HCT116 (cell line): ENCODE measurements around the gene TANGO6. TPM values are rescaled to one million over a fixed set of nuclear protein-coding genes. Genes with fewer than 3 reads are reported as not detected.

Source experiments
- ATAC-seq: fragments of 200-7000 bp; cut with Tn5 transposase; 2 replicates; pipeline ENCODE4 v1.9.1; 2020; ENCODE audit warnings: mild to moderate bottlenecking, moderate library complexity
- BruUV-seq: library from RNA; stranded (reverse); fragments of 400-500 nt; replicated peaks from 2 replicates; lab custom pipeline; 2021; lab: Mats Ljungman, UMichigan
- CTCF ChIA-PET: fragments of 300-600 bp; sonication (Branson Sonifier 250); formaldehyde crosslinking; loops from one replicate; lab custom pipeline; 2021; ENCODE audit warnings: antibody characterized with exemption; lab: Charles Lee
- POLR2A ChIA-PET: fragments of 300-600, 350-600 bp; sonication (Branson Sonifier 250); formaldehyde crosslinking; loops from one replicate; lab custom pipeline; 2021; ENCODE audit warnings: antibody characterized with exemption; lab: Charles Lee
- RAD21 ChIA-PET, 2 experiments: fragments of 300-600 bp; sonication (Branson Sonifier 250); formaldehyde crosslinking; loops; one replicate each; lab custom pipeline; 2023; ENCODE audit warnings: low total read pairs in 2 of 2; ENCODE audit not compliant: uncharacterized antibody in 2 of 2, unreplicated experiment in 2 of 2, low non-redundant PET in 1 of 2; lab: Charles Lee
- DNase-seq: peaks from one replicate; pipeline ENCODE4 v3.0.0-alpha.2; 2010; ENCODE audit warnings: low read depth, low spot score
- H2AFZ ChIP-seq: fragments of 200-600 bp; shearing (Covaris generic), sonication (generic); 2 replicates; pipeline ENCODE4 v1.6.1; 2017; ENCODE audit warnings: low read depth, mixed run types, mixed read lengths, antibody characterized with exemption, low read length; ENCODE audit not compliant: poor library complexity, severe bottlenecking
- H3K27ac ChIP-seq: 2 replicates; pipeline ENCODE4 v1.5.1; 2012; ENCODE audit warnings: low read depth, low read length
- H3K27me3 ChIP-seq: fragments of 200-600 bp; sonication (generic); 2 replicates; pipeline ENCODE4 v1.6.1; 2016; ENCODE audit warnings: mixed run types, low read length, mixed read lengths; ENCODE audit not compliant: insufficient read depth
- H3K36me3 ChIP-seq, 2 experiments: fragments of 200-500 bp in 1 of 2; fragments of 200-600 bp in 1 of 2; sonication (Bioruptor generic) in 1 of 2; sonication (generic) in 1 of 2; 2 replicates each; pipeline versions ENCODE4 v1.5.1 to v1.6.1; 2014 to 2016; ENCODE audit warnings: low read length in 2 of 2, inconsistent platforms in 1 of 2, mixed read lengths in 1 of 2, mixed run types in 1 of 2; ENCODE audit not compliant: insufficient read depth in 2 of 2, control insufficient read depth in 1 of 2
- H3K4me1 ChIP-seq, 2 experiments: fragments of 200-600 bp in 1 of 2; sonication (generic) in 1 of 2; 2 replicates each; pipeline versions ENCODE4 v1.5.1 to v1.6.1; 2012 to 2017; ENCODE audit warnings: low read length in 2 of 2, inconsistent platforms in 1 of 2, mild to moderate bottlenecking in 1 of 2, mixed read lengths in 1 of 2, mixed run types in 1 of 2, moderate library complexity in 1 of 2; ENCODE audit not compliant: insufficient read depth in 2 of 2, control insufficient read depth in 1 of 2
- H3K4me2 ChIP-seq: fragments of 200-600 bp; sonication (generic); 2 replicates; pipeline ENCODE4 v1.6.1; 2017; ENCODE audit warnings: mixed run types, low read length, mixed read lengths
- H3K4me3 ChIP-seq, 2 experiments: fragments of 200-600 bp in 1 of 2; sonication (generic) in 1 of 2; replicated peaks in 1 of 2; 2 replicates each; pipeline ENCODE4 v1.5.1; 2011 to 2016; ENCODE audit warnings: low read length in 2 of 2, control low read depth in 1 of 2, low read depth in 1 of 2, mild to moderate bottlenecking in 1 of 2, mixed read lengths in 1 of 2, mixed run types in 1 of 2
- H3K79me2 ChIP-seq: fragments of 200-600 bp; sonication (generic); 2 replicates; pipeline ENCODE4 v1.6.1; 2017; ENCODE audit warnings: mild to moderate bottlenecking, mixed run types, low read length, moderate library complexity, mixed read lengths; ENCODE audit not compliant: insufficient read depth
- H3K9ac ChIP-seq: fragments of 200-600 bp; sonication (generic); 2 replicates; pipeline ENCODE4 v1.6.1; 2016; ENCODE audit warnings: low read length, mixed read lengths
- H3K9me2 ChIP-seq: fragments of 200-600 bp; sonication (generic), shearing (Covaris generic); 2 replicates; pipeline ENCODE4 v1.6.1; 2017; ENCODE audit warnings: mixed run types, mild to moderate bottlenecking, moderate library complexity; ENCODE audit not compliant: insufficient read depth
- H3K9me3 ChIP-seq, 2 experiments: fragments of 200-500 bp in 1 of 2; fragments of 200-600 bp in 1 of 2; sonication (Bioruptor generic) in 1 of 2; sonication (generic) in 1 of 2; 2 replicates each; pipeline ENCODE4 v1.6.1; 2014 to 2017; ENCODE audit warnings: low read length in 2 of 2, mixed read lengths in 2 of 2, inconsistent platforms in 1 of 2, low read depth in 1 of 2, mild to moderate bottlenecking in 1 of 2, mixed run types in 1 of 2, moderate library complexity in 1 of 2; ENCODE audit not compliant: control insufficient read depth in 1 of 2, insufficient read depth in 1 of 2
- H4K20me1 ChIP-seq: fragments of 200-600 bp; sonication (generic), shearing (Covaris generic); 2 replicates; pipeline ENCODE4 v1.6.1; 2017; ENCODE audit warnings: mixed run types, mild to moderate bottlenecking, moderate library complexity; ENCODE audit not compliant: insufficient read depth
- ATF3 ChIP-seq: IDR thresholded peaks from 2 replicates; pipeline ENCODE4 v1.6.1; 2012
- CBX3 ChIP-seq: IDR thresholded peaks from 2 replicates; pipeline ENCODE4 v1.6.1; 2012; ENCODE audit warnings: low read depth
- CTCF ChIP-seq, 3 experiments: fragments of 200-600 bp in 1 of 3; sonication (generic) in 1 of 3; IDR thresholded peaks in 2 of 3; conservative IDR thresholded peaks in 1 of 3; 2 replicates each; pipeline ENCODE4 v1.5.1; 2012 to 2017; ENCODE audit warnings: low read depth in 2 of 3, low read length in 2 of 3, antibody characterized with exemption in 1 of 3, borderline replicate concordance in 1 of 3, control low read depth in 1 of 3, mild to moderate bottlenecking in 1 of 3, mixed read lengths in 1 of 3, mixed run types in 1 of 3, moderate library complexity in 1 of 3; ENCODE audit not compliant: insufficient read depth in 1 of 3
- EGR1 ChIP-seq: IDR thresholded peaks from 2 replicates; pipeline ENCODE4 v1.6.1; 2012; ENCODE audit warnings: low read depth
- ELF1 ChIP-seq: IDR thresholded peaks from 2 replicates; pipeline ENCODE4 v1.6.1; 2012; ENCODE audit warnings: low read depth, borderline replicate concordance
- EZH2 ChIP-seq: fragments of 200-600 bp; sonication (generic); IDR thresholded peaks from 2 replicates; pipeline ENCODE4 v1.6.1; 2017; ENCODE audit warnings: antibody characterized with exemption, mixed run types
- FOSL1 ChIP-seq: IDR thresholded peaks from 2 replicates; pipeline ENCODE4 v1.6.1; 2012; ENCODE audit warnings: low read depth
- JUND ChIP-seq: IDR thresholded peaks from 2 replicates; pipeline ENCODE4 v1.6.1; 2012
- MAX ChIP-seq: IDR thresholded peaks from 2 replicates; pipeline ENCODE4 v1.6.1; 2012
- POLR2AphosphoS5 ChIP-seq: IDR thresholded peaks from 2 replicates; pipeline ENCODE4 v1.6.1; 2011; ENCODE audit warnings: mild to moderate bottlenecking, low read depth, low read length, moderate library complexity
- RAD21 ChIP-seq: IDR thresholded peaks from 2 replicates; pipeline ENCODE4 v1.6.1; 2012; ENCODE audit warnings: low read depth, mild to moderate bottlenecking
- SIN3A ChIP-seq: IDR thresholded peaks from 2 replicates; pipeline ENCODE4 v1.6.1; 2012; ENCODE audit warnings: low read depth
- SP1 ChIP-seq: IDR thresholded peaks from 2 replicates; pipeline ENCODE4 v1.6.1; 2012; ENCODE audit warnings: low read depth
- SRF ChIP-seq: IDR thresholded peaks from 2 replicates; pipeline ENCODE4 v1.6.1; 2012; ENCODE audit warnings: low read depth
- TCF7L2 ChIP-seq: IDR thresholded peaks from 2 replicates; pipeline ENCODE4 v1.7.0; 2011; ENCODE audit warnings: borderline replicate concordance, inconsistent platforms; ENCODE audit not compliant: insufficient read depth, insufficient read length; ENCODE audit errors: extremely low read depth
- ZFX ChIP-seq: fragments of 450-650 bp; IDR thresholded peaks from 2 replicates; pipeline ENCODE4 v1.6.1; 2017
- ZNF274 ChIP-seq: fragments of 200-500 bp; sonication (Bioruptor generic); IDR thresholded peaks from 2 replicates; pipeline ENCODE4 v1.6.1; 2014; ENCODE audit warnings: mild to moderate bottlenecking, low read depth, low read length, inconsistent platforms
- intact Hi-C: fragments of 100-400 bp; cut with micrococcal nuclease; formaldehyde crosslinking; loops from 2 replicates; pipeline ENCODE4 v1.10.0; 2022
- total RNA-seq: library from RNA; stranded (reverse); gene quantifications from one replicate; pipeline ENCODE4 v1.2.1, GENCODE V29; 2021; ENCODE audit not compliant: unreplicated experiment

Gene TANGO6
- total RNA-seq, 1 experiment from 2014 or later = 16.4 TPM

GRCh38 chr16:68892214-68892613 is 48.9 kb downstream of the TANGO6 start:
- no peaks in the 10 kb centered on the region for H3K9me3 ChIP-seq
- H3K27me3 ChIP-seq = no peaks in the 10 kb centered on the region
- no peaks in the 10 kb centered on the region for H3K4me1 ChIP-seq
- H3K4me2 ChIP-seq = no peak overlapping the region
- no peaks in the 10 kb centered on the region for H3K36me3 ChIP-seq
- no TSS peak for BruUV-seq
- H3K27ac ChIP-seq = no peak overlapping the region
- TF ChIP-seq EZH2 (no peak), FOSL1 (no peak), ZNF274 (no peak), SP1 (no peak), RAD21 (no peak), EGR1 (no peak), MAX (no peak)
- ATAC-seq (no peak), DNase-seq (no peak)
- intact Hi-C loops = no loop called here
- no peak overlapping the region for H2AFZ ChIP-seq
- H3K4me3 ChIP-seq = no peak overlapping the region
- H3K9me2 ChIP-seq = no peaks in the 10 kb centered on the region
- no peaks in the 10 kb centered on the region for H3K79me2 ChIP-seq
- RAD21 ChIA-PET = interaction anchor here in 1 of 2 experiments (0.5 to 0.7 kb wide), 2 partner anchors 97 to 198 kb away, joined by 3 read pairs; no protein-coding TSS in a partner anchor
- POLR2A ChIA-PET = no interaction called here
- H3K9ac ChIP-seq = no peak overlapping the region
- CTCF ChIA-PET = no interaction called here
- H4K20me1 ChIP-seq = no peaks in the 10 kb centered on the region

- ATAC-seq (no peak), DNase-seq (no peak)
- Histone ChIP-seq H3K9me2 (no peaks in the 10 kb centered on the region), H3K4me2 (no peak overlapping the region), H3K79me2 (no peaks in the 10 kb centered on the region), H3K27me3 (no peaks in the 10 kb centered on the region), H4K20me1 (no peaks in the 10 kb centered on the region), H3K27ac (no peak overlapping the region), H3K9me3 (no peaks in the 10 kb centered on the region), H2AFZ (no peak overlapping the region), H3K36me3 (no peaks in the 10 kb centered on the region), H3K9ac (no peak overlapping the region), H3K4me3 (no peak overlapping the region), H3K4me1 (no peaks in the 10 kb centered on the region)
- CTCF ChIA-PET = no interaction called here
- POLR2A ChIA-PET = no interaction called here
- intact Hi-C loops = no loop called here
- BruUV-seq = no TSS peak
- RAD21 ChIA-PET = interaction anchor here in 1 of 2 experiments (0.7 kb wide), 1 partner anchor 97 kb away, joined by 3 read pairs; no protein-coding TSS in a partner anchor
- TF ChIP-seq POLR2AphosphoS5 = no peak
- TF ChIP-seq SIN3A = no peak
- no peak for TF ChIP-seq TCF7L2
- no peak for TF ChIP-seq JUND
- no peak for TF ChIP-seq ZFX
- no peak for TF ChIP-seq CTCF (IDR thresholded peaks at IDR 0.05 in 2 of 3, conservative IDR thresholded peaks at IDR 0.05 in 1 of 3; ENCODE audit: borderline replicate concordance in 1 of 3, insufficient read depth in 1 of 3, low read depth in 2 of 3, low read length in 2 of 3)
- TF ChIP-seq ATF3 = no peak
- TF ChIP-seq CBX3 = no peak
- TF ChIP-seq ZNF274 = no peak
- TF ChIP-seq ELF1 = no peak
- no peak for TF ChIP-seq EZH2
- TF ChIP-seq SRF = no peak
- TF ChIP-seq FOSL1 = no peak
These were observed 49.6 kb downstream of the TANGO6 start for GRCh38 chr16:68892898-68893297.
